Gastrocnemius medialis (tissue), 4 donors: Measurements from ENCODE around the gene NCAPD2.

Experiments used
- POLR2A ChIP-seq, 2 donors: fragments of 450-650 bp; IDR thresholded peaks; one replicate each; pipeline ENCODE4 v1.6.1; 2017; ENCODE audit warnings: antibody characterized with exemption in 2 of 2, mild to moderate bottlenecking in 2 of 2, moderate library complexity in 2 of 2
- TF ChIP-seq, protein P1 (sequence below), 5 experiments: fragments of 450-650 bp in 3 of 5; fragments of 200-600 bp in 2 of 5; sonication (generic) in 2 of 5; IDR thresholded peaks in 4 of 5; conservative IDR thresholded peaks in 1 of 5; 1 replicate in 4 of 5; 2 replicates in 1 of 5; pipeline ENCODE4 v1.5.1; 2016 to 2019; ENCODE audit warnings: antibody characterized with exemption in 5 of 5, mild to moderate bottlenecking in 3 of 5, moderate library complexity in 3 of 5

DNA sequence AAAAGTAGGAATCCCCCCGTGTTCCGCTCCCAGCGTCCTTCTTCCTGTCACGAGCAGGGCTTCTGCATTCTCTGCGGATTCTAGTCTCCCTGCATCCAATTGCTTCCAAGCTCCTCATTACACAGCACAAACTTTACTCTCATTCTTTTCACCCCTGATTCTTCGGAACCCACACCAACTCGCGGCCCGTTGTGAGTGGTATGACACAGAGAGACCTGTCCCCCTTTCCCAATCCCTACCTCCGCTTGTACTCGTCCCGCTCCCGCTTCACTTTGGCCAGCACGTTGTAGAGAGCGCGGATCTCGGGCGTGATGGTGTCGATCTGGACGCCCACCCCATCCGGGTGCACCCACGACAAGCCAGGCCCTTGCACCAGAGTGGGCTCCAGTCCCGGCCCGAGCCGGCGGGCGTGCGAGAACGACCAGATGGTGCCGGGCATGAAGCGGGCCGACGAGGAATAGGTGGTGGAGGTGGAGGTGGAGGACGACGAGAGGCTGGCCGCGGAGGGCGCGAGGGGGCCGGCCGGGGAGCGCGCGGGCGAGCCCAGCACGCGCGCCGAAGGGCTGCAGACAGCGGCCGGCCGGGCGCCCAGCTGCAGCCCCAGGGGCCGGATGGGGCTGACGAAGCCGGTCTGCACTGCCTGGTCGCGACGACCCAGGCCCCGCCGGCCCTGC lies 61.3 kb downstream of the NCAPD2 start:
- TF ChIP-seq, protein P1, sequence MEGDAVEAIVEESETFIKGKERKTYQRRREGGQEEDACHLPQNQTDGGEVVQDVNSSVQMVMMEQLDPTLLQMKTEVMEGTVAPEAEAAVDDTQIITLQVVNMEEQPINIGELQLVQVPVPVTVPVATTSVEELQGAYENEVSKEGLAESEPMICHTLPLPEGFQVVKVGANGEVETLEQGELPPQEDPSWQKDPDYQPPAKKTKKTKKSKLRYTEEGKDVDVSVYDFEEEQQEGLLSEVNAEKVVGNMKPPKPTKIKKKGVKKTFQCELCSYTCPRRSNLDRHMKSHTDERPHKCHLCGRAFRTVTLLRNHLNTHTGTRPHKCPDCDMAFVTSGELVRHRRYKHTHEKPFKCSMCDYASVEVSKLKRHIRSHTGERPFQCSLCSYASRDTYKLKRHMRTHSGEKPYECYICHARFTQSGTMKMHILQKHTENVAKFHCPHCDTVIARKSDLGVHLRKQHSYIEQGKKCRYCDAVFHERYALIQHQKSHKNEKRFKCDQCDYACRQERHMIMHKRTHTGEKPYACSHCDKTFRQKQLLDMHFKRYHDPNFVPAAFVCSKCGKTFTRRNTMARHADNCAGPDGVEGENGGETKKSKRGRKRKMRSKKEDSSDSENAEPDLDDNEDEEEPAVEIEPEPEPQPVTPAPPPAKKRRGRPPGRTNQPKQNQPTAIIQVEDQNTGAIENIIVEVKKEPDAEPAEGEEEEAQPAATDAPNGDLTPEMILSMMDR (IDR thresholded peaks at IDR 0.05 in 4 of 5, conservative IDR thresholded peaks at IDR 0.05 in 1 of 5): no peak
- no peak for TF ChIP-seq POLR2A (IDR thresholded peaks at IDR 0.05)
